DND-41 (cell line): ENCODE results near the gene DSCAM.

ENCODE experiments used
- EZH2 ChIP-seq: IDR thresholded peaks from 3 replicates; pipeline ENCODE4 v1.6.1; 2012; ENCODE audit warnings: borderline replicate concordance, low read depth, mild to moderate bottlenecking, moderate library complexity, low read length, inconsistent platforms; ENCODE audit not compliant: severe bottlenecking
- TF ChIP-seq, protein P1 (sequence below): IDR thresholded peaks from 2 replicates; pipeline ENCODE4 v1.5.1; 2012; ENCODE audit warnings: borderline replicate concordance, low read length, moderate library complexity, mild to moderate bottlenecking; ENCODE audit not compliant: poor library complexity, severe bottlenecking; ENCODE audit errors: extremely low read depth

DNA sequence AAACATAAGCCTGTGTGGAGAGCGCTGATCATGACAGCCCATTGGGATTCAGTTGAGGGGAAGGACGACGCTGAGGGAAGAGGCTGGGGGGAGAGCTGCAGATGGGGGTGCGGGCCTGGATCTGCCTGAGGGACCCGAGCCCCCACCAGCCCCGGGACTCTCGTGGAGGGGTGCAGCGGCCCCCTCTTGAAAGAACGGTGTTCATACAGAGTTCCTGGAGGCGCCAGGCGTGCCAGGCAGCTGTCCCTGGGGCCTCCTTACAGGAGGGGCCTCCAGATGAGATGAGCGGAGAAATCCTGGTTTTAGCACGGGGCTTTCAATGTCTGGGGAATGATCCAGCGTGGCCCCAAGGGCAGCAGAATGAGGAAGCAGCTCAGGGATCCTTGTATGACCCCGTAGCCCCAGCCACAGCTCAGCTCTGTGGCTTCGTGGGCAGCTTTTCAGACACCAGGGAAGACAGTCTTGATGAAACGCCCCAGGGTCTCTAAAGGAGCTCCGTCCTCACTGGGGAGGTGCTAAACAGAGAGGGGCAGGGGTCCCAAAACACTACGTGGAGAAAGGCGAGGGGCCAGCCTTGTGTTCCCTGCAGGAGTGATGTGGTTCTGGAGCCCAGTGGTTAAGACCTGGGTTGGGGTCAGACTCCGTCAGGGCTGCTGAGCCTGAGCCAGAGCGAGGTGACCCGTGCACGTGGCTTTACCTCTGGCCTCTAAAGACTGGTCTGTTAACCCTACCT, 7.2 kb upstream of the DSCAM start:
- no peak for TF ChIP-seq EZH2
- TF ChIP-seq, protein P1, sequence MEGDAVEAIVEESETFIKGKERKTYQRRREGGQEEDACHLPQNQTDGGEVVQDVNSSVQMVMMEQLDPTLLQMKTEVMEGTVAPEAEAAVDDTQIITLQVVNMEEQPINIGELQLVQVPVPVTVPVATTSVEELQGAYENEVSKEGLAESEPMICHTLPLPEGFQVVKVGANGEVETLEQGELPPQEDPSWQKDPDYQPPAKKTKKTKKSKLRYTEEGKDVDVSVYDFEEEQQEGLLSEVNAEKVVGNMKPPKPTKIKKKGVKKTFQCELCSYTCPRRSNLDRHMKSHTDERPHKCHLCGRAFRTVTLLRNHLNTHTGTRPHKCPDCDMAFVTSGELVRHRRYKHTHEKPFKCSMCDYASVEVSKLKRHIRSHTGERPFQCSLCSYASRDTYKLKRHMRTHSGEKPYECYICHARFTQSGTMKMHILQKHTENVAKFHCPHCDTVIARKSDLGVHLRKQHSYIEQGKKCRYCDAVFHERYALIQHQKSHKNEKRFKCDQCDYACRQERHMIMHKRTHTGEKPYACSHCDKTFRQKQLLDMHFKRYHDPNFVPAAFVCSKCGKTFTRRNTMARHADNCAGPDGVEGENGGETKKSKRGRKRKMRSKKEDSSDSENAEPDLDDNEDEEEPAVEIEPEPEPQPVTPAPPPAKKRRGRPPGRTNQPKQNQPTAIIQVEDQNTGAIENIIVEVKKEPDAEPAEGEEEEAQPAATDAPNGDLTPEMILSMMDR: no peak
